GM19395 (cell line): ENCODE data around the gene C1orf167.

Experiments used
- ATAC-seq: cut with Tn5 transposase; IDR thresholded peaks from one replicate; pipeline ENCODE4 v1.9.1; 2021; ENCODE audit warnings: mild to moderate bottlenecking, moderate library complexity; ENCODE audit not compliant: unreplicated experiment

C1orf167 gene

GRCh38 chr1:11784256-11784992, 22.4 kb downstream of the C1orf167 start:
- ATAC-seq = no peak

GRCh38 chr1:11784993-11785769, 23.2 kb downstream of the C1orf167 start:
- no peak for ATAC-seq

- no peak for ATAC-seq
Measured at GRCh38 chr1:11786168-11786567, 24.2 kb downstream of the C1orf167 start.

- ATAC-seq = no peak
Measured at GRCh38 chr1:11787251-11787803, 25.3 kb downstream of the C1orf167 start.

GRCh38 chr1:11787804-11788436, 25.9 kb downstream of the C1orf167 start:
- no peak for ATAC-seq

- ATAC-seq = no peak
Measured at GRCh38 chr1:11788549-11789053, 26.6 kb downstream of the C1orf167 start.

- ATAC-seq = no peak
Measured at GRCh38 chr1:11789126-11790067, 27.4 kb downstream of the C1orf167 start.

- no peak for ATAC-seq
Measured at GRCh38 chr1:11790101-11790879, 28.3 kb downstream of the C1orf167 start.

GRCh38 chr1:11790880-11791715, 29.1 kb downstream of the C1orf167 start:
- ATAC-seq = no peak

GRCh38 chr1:11792106-11792505, 30.1 kb downstream of the C1orf167 start:
- no peak for ATAC-seq

- no peak for ATAC-seq
Measured at GRCh38 chr1:11793819-11794218, 31.8 kb downstream of the C1orf167 start.

- no peak for ATAC-seq
Measured at GRCh38 chr1:11794446-11795237, 32.6 kb downstream of the C1orf167 start.

- ATAC-seq = no peak
Measured at GRCh38 chr1:11795238-11795890, 33.4 kb downstream of the C1orf167 start.

GRCh38 chr1:11796036-11796828, 34.2 kb downstream of the C1orf167 start:
- ATAC-seq = no peak

GRCh38 chr1:11797525-11798216, 35.7 kb downstream of the C1orf167 start:
- no peak for ATAC-seq

- ATAC-seq = no peak
Measured at GRCh38 chr1:11799099-11799498, 37.1 kb downstream of the C1orf167 start.
